Measurements from ENCODE around the gene AUTS2. TPM values are rescaled to one million over a fixed set of nuclear protein-coding genes. Genes with fewer than 3 reads are reported as not detected.

Gene AUTS2
- total and polyA plus RNA-seq, 4 donors = 4.9 to 24.4 (median 7.0) TPM

DNA sequence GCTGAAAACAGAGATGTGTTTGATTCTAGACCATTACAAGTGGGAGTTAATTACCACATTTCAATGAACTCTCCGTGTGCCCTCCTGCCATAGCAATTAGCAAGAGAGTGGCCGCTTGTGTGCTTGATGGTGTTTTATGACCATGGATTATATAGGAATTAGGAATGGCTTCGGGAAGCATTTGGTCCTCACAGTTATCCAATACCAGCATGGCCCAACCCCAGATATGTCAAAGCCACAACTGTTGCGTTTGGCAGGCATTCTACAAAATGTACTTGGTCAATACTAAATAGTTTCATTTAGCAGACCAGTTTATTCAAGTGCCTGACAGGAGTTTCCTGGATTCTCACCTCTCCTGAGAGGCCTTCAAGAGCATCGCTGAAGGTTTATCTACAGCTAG is 1024.7 kb downstream of the AUTS2 start:
- Histone ChIP-seq H3K9me3 (ENCODE audit: control insufficient read depth in 4 of 4, low read length in 3 of 4) (no peaks in the 10 kb centered on the region), H3K4me1 (ENCODE audit: control insufficient read depth in 4 of 4, insufficient read depth in 4 of 4, low read length in 3 of 4) (peaks cover 3 to 35% (median 14%) of the 10 kb centered on the region in 4 donors), H3K9ac (ENCODE audit: low read depth in 1 of 2, low read length in 2 of 2) (no peak overlapping the region), H3K36me3 (ENCODE audit: control insufficient read depth in 4 of 4, insufficient read depth in 3 of 4, low read depth in 1 of 4, low read length in 3 of 4) (peaks cover 0 to 9% (median 0%) of the 10 kb centered on the region in 4 donors), H3K27me3 (ENCODE audit: control insufficient read depth in 4 of 4, insufficient read depth in 4 of 4, low read length in 3 of 4) (no peaks in the 10 kb centered on the region), H3K4me3 (ENCODE audit: low read depth in 1 of 3, low read length in 3 of 3) (no peak overlapping the region), H3K27ac (ENCODE audit: low read depth in 1 of 2, low read length in 2 of 2) (no peak overlapping the region)
- whole genome bisulfite sequencing = 96% methylated on average over 5 of the region's 5 CpGs
- TF ChIP-seq RAD21 (IDR thresholded peaks at IDR 0.05) (no peak), FOXA1 (IDR thresholded peaks at IDR 0.05) (no peak), YY1 (IDR thresholded peaks at IDR 0.05) (no peak), EGR1 (IDR thresholded peaks at IDR 0.05; ENCODE audit: low read depth in 2 of 2) (no peak), JUND (IDR thresholded peaks at IDR 0.05) (no peak), HNF4A (conservative IDR thresholded peaks at IDR 0.05) (no peak), FOXA2 (IDR thresholded peaks at IDR 0.05) (no peak), NR2F2 (IDR thresholded peaks at IDR 0.05) (no peak), GABPA (IDR thresholded peaks at IDR 0.05 in 1 of 2, conservative IDR thresholded peaks at IDR 0.05 in 1 of 2) (no peak), TAF1 (conservative IDR thresholded peaks at IDR 0.05) (no peak), HNF4G (IDR thresholded peaks at IDR 0.05) (no peak), RXRA (IDR thresholded peaks at IDR 0.05) (no peak)
- TF ChIP-seq, protein P1, sequence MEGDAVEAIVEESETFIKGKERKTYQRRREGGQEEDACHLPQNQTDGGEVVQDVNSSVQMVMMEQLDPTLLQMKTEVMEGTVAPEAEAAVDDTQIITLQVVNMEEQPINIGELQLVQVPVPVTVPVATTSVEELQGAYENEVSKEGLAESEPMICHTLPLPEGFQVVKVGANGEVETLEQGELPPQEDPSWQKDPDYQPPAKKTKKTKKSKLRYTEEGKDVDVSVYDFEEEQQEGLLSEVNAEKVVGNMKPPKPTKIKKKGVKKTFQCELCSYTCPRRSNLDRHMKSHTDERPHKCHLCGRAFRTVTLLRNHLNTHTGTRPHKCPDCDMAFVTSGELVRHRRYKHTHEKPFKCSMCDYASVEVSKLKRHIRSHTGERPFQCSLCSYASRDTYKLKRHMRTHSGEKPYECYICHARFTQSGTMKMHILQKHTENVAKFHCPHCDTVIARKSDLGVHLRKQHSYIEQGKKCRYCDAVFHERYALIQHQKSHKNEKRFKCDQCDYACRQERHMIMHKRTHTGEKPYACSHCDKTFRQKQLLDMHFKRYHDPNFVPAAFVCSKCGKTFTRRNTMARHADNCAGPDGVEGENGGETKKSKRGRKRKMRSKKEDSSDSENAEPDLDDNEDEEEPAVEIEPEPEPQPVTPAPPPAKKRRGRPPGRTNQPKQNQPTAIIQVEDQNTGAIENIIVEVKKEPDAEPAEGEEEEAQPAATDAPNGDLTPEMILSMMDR (IDR thresholded peaks at IDR 0.05; ENCODE audit: low read depth, low read length, missing input control) = no peak
- TF ChIP-seq, protein P2, sequence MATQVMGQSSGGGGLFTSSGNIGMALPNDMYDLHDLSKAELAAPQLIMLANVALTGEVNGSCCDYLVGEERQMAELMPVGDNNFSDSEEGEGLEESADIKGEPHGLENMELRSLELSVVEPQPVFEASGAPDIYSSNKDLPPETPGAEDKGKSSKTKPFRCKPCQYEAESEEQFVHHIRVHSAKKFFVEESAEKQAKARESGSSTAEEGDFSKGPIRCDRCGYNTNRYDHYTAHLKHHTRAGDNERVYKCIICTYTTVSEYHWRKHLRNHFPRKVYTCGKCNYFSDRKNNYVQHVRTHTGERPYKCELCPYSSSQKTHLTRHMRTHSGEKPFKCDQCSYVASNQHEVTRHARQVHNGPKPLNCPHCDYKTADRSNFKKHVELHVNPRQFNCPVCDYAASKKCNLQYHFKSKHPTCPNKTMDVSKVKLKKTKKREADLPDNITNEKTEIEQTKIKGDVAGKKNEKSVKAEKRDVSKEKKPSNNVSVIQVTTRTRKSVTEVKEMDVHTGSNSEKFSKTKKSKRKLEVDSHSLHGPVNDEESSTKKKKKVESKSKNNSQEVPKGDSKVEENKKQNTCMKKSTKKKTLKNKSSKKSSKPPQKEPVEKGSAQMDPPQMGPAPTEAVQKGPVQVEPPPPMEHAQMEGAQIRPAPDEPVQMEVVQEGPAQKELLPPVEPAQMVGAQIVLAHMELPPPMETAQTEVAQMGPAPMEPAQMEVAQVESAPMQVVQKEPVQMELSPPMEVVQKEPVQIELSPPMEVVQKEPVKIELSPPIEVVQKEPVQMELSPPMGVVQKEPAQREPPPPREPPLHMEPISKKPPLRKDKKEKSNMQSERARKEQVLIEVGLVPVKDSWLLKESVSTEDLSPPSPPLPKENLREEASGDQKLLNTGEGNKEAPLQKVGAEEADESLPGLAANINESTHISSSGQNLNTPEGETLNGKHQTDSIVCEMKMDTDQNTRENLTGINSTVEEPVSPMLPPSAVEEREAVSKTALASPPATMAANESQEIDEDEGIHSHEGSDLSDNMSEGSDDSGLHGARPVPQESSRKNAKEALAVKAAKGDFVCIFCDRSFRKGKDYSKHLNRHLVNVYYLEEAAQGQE (IDR thresholded peaks at IDR 0.05) = no peak
- TF ChIP-seq, protein P3, sequence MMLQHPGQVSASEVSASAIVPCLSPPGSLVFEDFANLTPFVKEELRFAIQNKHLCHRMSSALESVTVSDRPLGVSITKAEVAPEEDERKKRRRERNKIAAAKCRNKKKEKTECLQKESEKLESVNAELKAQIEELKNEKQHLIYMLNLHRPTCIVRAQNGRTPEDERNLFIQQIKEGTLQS (IDR thresholded peaks at IDR 0.05) = no peak
- TF ChIP-seq, protein P4, sequence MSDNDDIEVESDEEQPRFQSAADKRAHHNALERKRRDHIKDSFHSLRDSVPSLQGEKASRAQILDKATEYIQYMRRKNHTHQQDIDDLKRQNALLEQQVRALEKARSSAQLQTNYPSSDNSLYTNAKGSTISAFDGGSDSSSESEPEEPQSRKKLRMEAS (IDR thresholded peaks at IDR 0.05) = no peak
- TF ChIP-seq, protein P5, sequence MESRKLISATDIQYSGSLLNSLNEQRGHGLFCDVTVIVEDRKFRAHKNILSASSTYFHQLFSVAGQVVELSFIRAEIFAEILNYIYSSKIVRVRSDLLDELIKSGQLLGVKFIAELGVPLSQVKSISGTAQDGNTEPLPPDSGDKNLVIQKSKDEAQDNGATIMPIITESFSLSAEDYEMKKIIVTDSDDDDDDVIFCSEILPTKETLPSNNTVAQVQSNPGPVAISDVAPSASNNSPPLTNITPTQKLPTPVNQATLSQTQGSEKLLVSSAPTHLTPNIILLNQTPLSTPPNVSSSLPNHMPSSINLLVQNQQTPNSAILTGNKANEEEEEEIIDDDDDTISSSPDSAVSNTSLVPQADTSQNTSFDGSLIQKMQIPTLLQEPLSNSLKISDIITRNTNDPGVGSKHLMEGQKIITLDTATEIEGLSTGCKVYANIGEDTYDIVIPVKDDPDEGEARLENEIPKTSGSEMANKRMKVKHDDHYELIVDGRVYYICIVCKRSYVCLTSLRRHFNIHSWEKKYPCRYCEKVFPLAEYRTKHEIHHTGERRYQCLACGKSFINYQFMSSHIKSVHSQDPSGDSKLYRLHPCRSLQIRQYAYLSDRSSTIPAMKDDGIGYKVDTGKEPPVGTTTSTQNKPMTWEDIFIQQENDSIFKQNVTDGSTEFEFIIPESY (IDR thresholded peaks at IDR 0.05) = no peak
- DNase-seq (ENCODE audit: low spot score) = no peak
